GM18498 (cell line): Measurements from ENCODE around the gene NFKB2.

Experiments
- ATAC-seq: cut with Tn5 transposase; IDR thresholded peaks from one replicate; pipeline ENCODE4 v1.9.1; 2021; ENCODE audit warnings: mild to moderate bottlenecking, moderate library complexity; ENCODE audit not compliant: unreplicated experiment

NFKB2 gene

GRCh38 chr10:102395400-102396316 lies at the start of gene NFKB2:
TSS of gene NFKB2 (plus strand) at chr10:102395705. CDS start at chr10:102395960, 255 bp downstream.
- peak; percentile 37 for ATAC-seq

GRCh38 chr10:102347236-102347828 lies 48.2 kb upstream of the NFKB2 start:
- no peak for ATAC-seq

- no peak for ATAC-seq
Observed at GRCh38 chr10:102352066-102352715, 43.3 kb upstream of the NFKB2 start.

DNA sequence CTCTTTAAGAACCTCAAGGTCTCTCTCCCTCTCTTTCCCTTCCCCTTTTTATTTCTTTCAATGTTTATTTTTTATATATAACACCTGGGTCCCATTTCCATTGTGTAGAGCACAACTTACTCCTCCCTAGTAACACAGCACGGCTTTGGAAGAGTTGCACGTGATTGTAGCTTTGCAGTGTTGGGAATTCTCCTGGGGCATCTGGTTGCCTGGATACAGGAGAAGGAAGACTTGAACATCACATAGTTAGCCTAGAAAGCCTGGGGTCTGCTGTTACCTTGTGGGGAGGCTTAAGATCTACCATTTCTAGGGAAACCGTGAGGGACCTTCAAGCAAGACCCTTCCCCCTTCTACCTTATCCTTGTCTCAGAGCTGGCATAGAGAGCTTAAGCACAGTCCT lies 41.1 kb upstream of the NFKB2 start:
- no peak for ATAC-seq

GRCh38 chr10:102358712-102359382 lies 36.7 kb upstream of the NFKB2 start:
- ATAC-seq = no peak

DNA sequence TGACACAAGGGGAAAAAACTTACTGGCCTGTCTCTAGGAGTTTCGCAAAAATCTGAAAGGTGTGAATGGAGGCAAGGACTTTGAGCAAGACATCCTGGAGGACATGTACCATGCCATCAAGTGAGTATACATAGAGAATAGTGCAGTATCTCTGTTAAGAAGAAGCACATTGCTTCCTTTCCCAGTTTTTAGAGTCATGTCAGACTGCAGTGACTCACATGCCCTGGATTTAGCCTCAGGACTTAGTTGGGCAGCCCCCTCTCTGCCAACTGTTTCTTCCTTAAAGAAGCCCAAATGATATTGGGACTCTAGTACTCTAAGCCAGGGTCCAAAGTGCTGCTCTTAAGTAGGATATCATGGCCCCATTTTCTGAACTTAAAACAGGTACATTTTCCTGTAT lies 28.1 kb upstream of the NFKB2 start:
- no peak for ATAC-seq

DNA sequence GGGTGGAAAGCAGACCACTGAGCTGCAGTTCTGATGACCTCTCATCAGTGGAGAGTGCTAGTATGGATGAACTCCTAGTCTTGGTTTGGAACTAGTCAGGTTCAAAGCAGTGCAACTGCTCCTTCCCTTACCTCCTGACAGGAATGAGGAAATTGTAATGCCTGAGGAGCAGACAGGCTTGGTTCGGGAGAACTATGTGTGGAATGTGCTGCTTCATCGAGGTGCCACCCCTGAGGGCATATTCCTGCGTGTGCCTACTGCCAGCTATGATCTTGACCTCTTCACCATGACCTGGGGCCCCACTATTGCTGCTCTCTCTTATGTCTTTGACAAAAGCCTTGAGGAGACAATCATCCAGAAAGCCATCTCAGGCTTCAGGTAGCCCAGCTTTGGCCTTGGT lies 27.4 kb upstream of the NFKB2 start:
- no peak for ATAC-seq

GRCh38 chr10:102371295-102371694 lies 24.2 kb upstream of the NFKB2 start:
- ATAC-seq = no peak

DNA sequence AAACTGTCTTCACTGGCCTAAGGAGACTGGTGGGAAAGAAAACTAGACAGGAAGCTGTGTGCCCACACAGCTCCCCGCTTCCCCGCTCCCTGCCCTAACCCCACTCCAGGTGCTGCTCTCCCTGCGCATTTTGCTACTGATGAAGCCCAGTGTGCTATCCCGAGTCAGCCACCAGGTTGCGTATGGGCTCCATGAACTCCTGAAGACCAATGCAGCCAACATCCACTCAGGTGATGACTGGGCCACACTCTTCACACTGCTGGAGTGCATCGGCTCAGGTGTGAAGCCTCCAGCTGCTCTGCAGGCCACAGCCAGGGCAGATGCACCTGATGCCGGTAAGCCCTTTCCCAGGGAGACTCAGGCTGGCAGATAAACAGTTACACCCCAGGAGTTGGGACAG lies 20.3 kb upstream of the NFKB2 start:
- no peak for ATAC-seq

DNA sequence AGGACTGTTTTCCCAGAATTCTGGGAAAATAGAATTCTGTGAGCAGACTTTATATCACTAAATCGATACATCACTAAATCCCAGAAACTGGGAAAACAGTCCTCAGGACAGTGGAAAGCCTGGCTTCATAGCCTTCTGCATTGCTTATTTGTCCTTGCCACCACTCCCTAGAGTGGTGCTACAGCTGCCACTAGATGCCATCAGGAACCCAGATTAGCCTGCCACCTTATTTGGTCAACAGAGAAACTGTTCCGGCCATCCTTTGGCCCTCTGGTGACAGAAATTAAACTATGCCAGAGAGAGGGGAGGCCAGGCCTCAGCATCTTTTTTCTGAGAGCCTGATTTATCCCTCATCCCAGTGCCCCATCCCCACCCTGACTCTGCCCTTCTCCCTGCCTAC lies 19.6 kb upstream of the NFKB2 start:
- no peak for ATAC-seq

- ATAC-seq = no peak
Observed at GRCh38 chr10:102376901-102377300, 18.6 kb upstream of the NFKB2 start.

GRCh38 chr10:102379383-102379782 lies 16.1 kb upstream of the NFKB2 start:
- no peak for ATAC-seq

GRCh38 chr10:102381983-102382382 lies 13.5 kb upstream of the NFKB2 start:
- ATAC-seq = no peak

- no peak for ATAC-seq
Observed at GRCh38 chr10:102382871-102383270, 12.6 kb upstream of the NFKB2 start.

- no peak for ATAC-seq
Observed at GRCh38 chr10:102384053-102384452, 11.5 kb upstream of the NFKB2 start.

DNA sequence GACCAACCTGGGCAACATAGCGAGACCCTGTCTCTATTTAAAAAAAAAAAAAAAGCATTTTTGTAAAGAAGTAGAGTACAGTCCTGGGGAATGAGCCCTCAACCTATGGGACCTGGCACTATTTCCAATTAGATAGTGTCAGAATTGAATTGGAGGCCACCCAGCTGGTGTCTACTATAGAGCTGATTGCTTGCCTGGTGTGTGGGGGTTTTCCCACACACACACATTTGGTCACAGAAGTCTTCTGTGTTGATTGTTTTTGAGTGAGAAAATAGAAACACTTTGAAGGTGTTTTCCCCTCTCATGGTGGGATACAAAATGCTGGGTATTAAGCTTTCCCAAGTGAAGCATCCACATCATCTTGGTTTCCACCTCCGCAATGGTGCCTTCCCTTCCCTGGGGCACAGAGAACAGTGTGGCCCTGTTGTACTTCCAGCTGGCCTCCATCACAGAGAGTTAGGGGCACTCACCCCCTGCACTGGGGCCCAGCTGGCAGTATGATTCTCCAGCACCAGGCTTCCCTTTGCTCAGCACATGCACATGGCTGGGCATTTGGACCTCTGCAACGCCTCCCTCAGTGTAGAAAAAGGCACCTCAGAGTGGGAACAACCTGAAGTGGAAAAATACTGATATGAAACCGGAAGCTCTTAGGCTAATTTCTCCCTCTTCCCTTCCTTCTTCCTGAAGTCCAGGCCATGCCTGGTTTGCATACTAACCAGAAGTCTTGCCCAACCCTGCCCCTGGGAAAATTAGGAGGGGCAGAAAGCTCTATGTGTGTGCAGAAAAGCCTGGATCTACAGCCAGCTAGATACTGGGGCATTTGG lies 10.7 kb upstream of the NFKB2 start:
- no peak for ATAC-seq

DNA sequence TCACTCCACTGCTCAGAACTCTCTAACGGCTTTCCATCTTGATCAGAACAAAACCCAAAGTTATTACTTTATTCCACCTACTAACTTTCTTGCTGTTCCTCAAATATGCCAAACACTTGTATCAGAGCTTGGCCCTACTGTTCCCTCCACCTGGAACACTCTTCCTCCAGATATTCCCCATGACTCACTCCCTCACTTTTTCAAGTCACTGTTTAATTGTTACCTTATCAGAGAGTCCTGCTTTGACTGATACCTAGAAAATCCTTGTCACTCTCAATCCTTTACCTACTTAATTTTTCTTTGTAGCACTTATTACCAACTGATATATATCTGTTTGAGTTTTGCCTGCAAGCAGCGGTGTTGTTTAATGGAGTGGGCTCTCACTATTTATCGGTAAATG lies 5.6 kb upstream of the NFKB2 start:
- ATAC-seq = no peak

DNA sequence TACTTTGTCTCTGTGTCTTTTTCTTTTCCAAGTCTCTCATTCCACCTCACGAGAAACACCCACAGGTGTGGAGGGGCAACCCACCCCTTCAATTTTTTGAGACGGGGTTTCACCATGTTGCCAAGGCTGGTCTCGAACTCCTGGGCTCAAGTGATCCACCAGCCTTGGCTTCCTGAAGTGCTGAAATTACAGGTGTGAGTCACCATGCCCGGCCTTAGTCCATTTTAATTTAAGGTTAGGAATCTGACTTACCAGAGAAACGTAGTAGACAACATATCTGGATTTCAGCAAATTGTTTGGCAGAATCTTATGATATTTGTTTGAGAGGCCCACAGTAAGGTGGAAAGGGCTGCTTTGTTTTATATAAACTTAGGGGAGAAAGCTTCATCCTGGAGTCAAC lies 3.2 kb upstream of the NFKB2 start:
- ATAC-seq = no peak

- ATAC-seq = no peak
Observed at GRCh38 chr10:102393411-102394078, 2.0 kb upstream of the NFKB2 start.
